Glutamatergic neuron (in vitro differentiated cells): ENCODE data around the gene POLR1B. TPM values are rescaled to one million over a fixed set of nuclear protein-coding genes. Genes with fewer than 3 reads are reported as not detected.
A peak's percentile ranks its signal among the peaks of the same experiment; 100 is the strongest.

Source experiments
- DNase-seq: peaks from one replicate; pipeline ENCODE4 v3.0.0; 2022
- H3K27ac Mint-ChIP-seq: one replicate; pipeline ENCODE4 v1.8.0; 2020; ENCODE audit warnings: mild to moderate bottlenecking, mixed read lengths, inconsistent platforms; ENCODE audit not compliant: unreplicated experiment
- H3K27me3 Mint-ChIP-seq: one replicate; pipeline ENCODE4 v1.8.0; 2020; ENCODE audit warnings: mild to moderate bottlenecking, moderate library complexity, mixed read lengths, inconsistent platforms; ENCODE audit not compliant: unreplicated experiment
- H3K36me3 Mint-ChIP-seq: one replicate; pipeline ENCODE4 v1.8.0; 2020; ENCODE audit warnings: mild to moderate bottlenecking, mixed read lengths, inconsistent platforms; ENCODE audit not compliant: unreplicated experiment
- H3K4me1 Mint-ChIP-seq: one replicate; pipeline ENCODE4 v1.8.0; 2020; ENCODE audit warnings: mild to moderate bottlenecking, low read depth, mixed read lengths, inconsistent platforms; ENCODE audit not compliant: unreplicated experiment
- H3K4me3 Mint-ChIP-seq: one replicate; pipeline ENCODE4 v1.8.0; 2020; ENCODE audit warnings: mild to moderate bottlenecking, mixed read lengths, inconsistent platforms; ENCODE audit not compliant: unreplicated experiment
- H3K9me3 Mint-ChIP-seq: one replicate; pipeline ENCODE4 v1.8.0; 2020; ENCODE audit warnings: mild to moderate bottlenecking, moderate library complexity, mixed read lengths, inconsistent platforms; ENCODE audit not compliant: unreplicated experiment
- CTCF ChIP-seq: fragments of 200-600 bp; sonication (generic); IDR thresholded peaks from one replicate; pipeline ENCODE4 v1.5.0; 2021; ENCODE audit not compliant: partially characterized antibody, unreplicated experiment
- total RNA-seq: library from RNA; stranded (reverse); fragmentation: NEBNext Ultra II Directional; extraction: Animal tissue kit (Norgen Biotek cat#: 25700); gene quantifications from one replicate; pipeline ENCODE4 v1.2.1, GENCODE V29; 2021; ENCODE audit not compliant: unreplicated experiment

POLR1B gene
- total RNA-seq, 1 donor from 2014 or later = 13.9 TPM

GRCh38 chr2:112572005-112572404 lies 29.7 kb downstream of the POLR1B start:
- H3K9me3 Mint-ChIP-seq = no peaks in the 10 kb centered on the region
- no peaks in the 10 kb centered on the region for H3K36me3 Mint-ChIP-seq
- no peak overlapping the region for H3K4me3 Mint-ChIP-seq
- H3K4me1 Mint-ChIP-seq = no peaks in the 10 kb centered on the region
- TF ChIP-seq CTCF = no peak
- H3K27ac Mint-ChIP-seq = no peak overlapping the region
- DNase-seq = no peak
- H3K27me3 Mint-ChIP-seq = no peaks in the 10 kb centered on the region

- Mint-ChIP-seq H3K4me1 (no peaks in the 10 kb centered on the region), H3K9me3 (no peaks in the 10 kb centered on the region), H3K27me3 (no peaks in the 10 kb centered on the region), H3K4me3 (no peak overlapping the region), H3K27ac (no peak overlapping the region), H3K36me3 (no peaks in the 10 kb centered on the region)
- no peak for TF ChIP-seq CTCF
- no peak for DNase-seq
Observed at GRCh38 chr2:112577756-112578155, 35.5 kb downstream of the POLR1B start.

- H3K4me3 Mint-ChIP-seq = no peak overlapping the region
- no peak for TF ChIP-seq CTCF
- DNase-seq = no peak
- peaks cover 2% of the 10 kb centered on the region for H3K9me3 Mint-ChIP-seq
- H3K36me3 Mint-ChIP-seq = no peaks in the 10 kb centered on the region
- H3K27ac Mint-ChIP-seq = no peak overlapping the region
- H3K27me3 Mint-ChIP-seq = peaks cover 2% of the 10 kb centered on the region
- H3K4me1 Mint-ChIP-seq = peaks cover 4% of the 10 kb centered on the region
Observed at GRCh38 chr2:112579241-112579640, 37.0 kb downstream of the POLR1B start.

- H3K27ac Mint-ChIP-seq = no peak overlapping the region
- no peak for TF ChIP-seq CTCF
- peaks cover 6% of the 10 kb centered on the region for H3K9me3 Mint-ChIP-seq
- peaks cover 3% of the 10 kb centered on the region for H3K27me3 Mint-ChIP-seq
- H3K36me3 Mint-ChIP-seq = no peaks in the 10 kb centered on the region
- peaks cover 7% of the 10 kb centered on the region for H3K4me1 Mint-ChIP-seq
- DNase-seq = no peak
- H3K4me3 Mint-ChIP-seq = no peak overlapping the region
Observed at GRCh38 chr2:112580084-112580483, 37.8 kb downstream of the POLR1B start.

GRCh38 chr2:112582314-112582746 lies 40.1 kb downstream of the POLR1B start:
- TF ChIP-seq CTCF = peak; percentile 82
- Mint-ChIP-seq H3K9me3 (peaks cover 14% of the 10 kb centered on the region), H3K27ac (no peak overlapping the region), H3K4me3 (no peak overlapping the region), H3K4me1 (peaks cover 12% of the 10 kb centered on the region), H3K36me3 (peaks cover 4% of the 10 kb centered on the region), H3K27me3 (peaks cover 3% of the 10 kb centered on the region)
- no peak for DNase-seq
